Measurements from ENCODE around the gene RAB37. TPM values are rescaled to one million over a fixed set of nuclear protein-coding genes. Genes with fewer than 3 reads are reported as not detected.

Gene RAB37
- total and polyA plus RNA-seq, 2 of the 13 experiments (the other 11 are each of a cell fraction or from before 2014, with no cell fraction given), result 0.91 to 3.7 TPM

DNA sequence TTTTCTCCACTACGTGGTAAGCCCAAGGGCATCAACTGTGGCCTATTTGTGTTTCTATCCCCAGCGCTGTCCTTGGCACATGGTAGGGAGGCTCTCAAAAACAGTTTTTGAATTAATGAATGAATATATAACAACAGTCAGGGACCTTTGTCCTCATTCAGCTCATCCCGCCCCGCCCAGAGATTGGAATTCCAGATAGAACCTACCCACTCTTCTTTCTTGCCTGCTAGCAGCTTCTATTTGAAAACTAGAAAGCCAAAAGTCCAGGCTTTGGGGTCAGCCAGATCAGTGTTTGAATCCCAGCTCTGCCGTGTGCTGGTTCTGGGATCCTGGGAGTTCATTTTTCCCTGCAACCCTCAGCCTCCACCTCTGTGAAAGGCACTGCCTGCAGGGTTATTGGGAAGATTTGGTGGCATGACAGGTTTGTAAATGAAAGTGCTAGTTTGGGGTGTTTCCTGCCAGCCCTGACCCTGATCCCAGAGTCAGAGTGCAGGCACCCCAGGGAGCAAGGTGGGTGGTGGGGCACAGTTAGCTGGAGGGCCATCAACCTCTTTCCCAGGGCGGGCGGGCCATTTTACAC is 15.9 kb downstream of the RAB37 start (continued):
- TF ChIP-seq, protein P1, sequence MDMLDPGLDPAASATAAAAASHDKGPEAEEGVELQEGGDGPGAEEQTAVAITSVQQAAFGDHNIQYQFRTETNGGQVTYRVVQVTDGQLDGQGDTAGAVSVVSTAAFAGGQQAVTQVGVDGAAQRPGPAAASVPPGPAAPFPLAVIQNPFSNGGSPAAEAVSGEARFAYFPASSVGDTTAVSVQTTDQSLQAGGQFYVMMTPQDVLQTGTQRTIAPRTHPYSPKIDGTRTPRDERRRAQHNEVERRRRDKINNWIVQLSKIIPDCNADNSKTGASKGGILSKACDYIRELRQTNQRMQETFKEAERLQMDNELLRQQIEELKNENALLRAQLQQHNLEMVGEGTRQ (IDR thresholded peaks at IDR 0.05; ENCODE audit: low read depth, low read length), result no peak
- TF ChIP-seq, protein P1 (CRISPR knock-in tag; IDR thresholded peaks at IDR 0.05; ENCODE audit: borderline replicate concordance), result no peak
- TF ChIP-seq ZSCAN25 (CRISPR knock-in tag; IDR thresholded peaks at IDR 0.05), result 0 out of 2 replicates have a peak, but pooled peaks have one; percentile 40
- TF ChIP-seq ZNF644 (CRISPR knock-in tag; IDR thresholded peaks at IDR 0.05; ENCODE audit: low read depth), result 0 out of 2 replicates have a peak, but pooled peaks have one; percentile 25
- TF ChIP-seq SP5 (CRISPR knock-in tag; IDR thresholded peaks at IDR 0.05; ENCODE audit: borderline replicate concordance, low read depth), result peak; percentile 84
- TF ChIP-seq HNF4A (CRISPR knock-in tag; IDR thresholded peaks at IDR 0.05), result peak; percentile 59
- TF ChIP-seq, protein P2, sequence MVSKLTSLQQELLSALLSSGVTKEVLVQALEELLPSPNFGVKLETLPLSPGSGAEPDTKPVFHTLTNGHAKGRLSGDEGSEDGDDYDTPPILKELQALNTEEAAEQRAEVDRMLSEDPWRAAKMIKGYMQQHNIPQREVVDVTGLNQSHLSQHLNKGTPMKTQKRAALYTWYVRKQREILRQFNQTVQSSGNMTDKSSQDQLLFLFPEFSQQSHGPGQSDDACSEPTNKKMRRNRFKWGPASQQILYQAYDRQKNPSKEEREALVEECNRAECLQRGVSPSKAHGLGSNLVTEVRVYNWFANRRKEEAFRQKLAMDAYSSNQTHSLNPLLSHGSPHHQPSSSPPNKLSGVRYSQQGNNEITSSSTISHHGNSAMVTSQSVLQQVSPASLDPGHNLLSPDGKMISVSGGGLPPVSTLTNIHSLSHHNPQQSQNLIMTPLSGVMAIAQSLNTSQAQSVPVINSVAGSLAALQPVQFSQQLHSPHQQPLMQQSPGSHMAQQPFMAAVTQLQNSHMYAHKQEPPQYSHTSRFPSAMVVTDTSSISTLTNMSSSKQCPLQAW (CRISPR knock-in tag; IDR thresholded peaks at IDR 0.05), result peak; percentile 19; the same call in 1 of the 2 replicates
- TF ChIP-seq, protein P3, sequence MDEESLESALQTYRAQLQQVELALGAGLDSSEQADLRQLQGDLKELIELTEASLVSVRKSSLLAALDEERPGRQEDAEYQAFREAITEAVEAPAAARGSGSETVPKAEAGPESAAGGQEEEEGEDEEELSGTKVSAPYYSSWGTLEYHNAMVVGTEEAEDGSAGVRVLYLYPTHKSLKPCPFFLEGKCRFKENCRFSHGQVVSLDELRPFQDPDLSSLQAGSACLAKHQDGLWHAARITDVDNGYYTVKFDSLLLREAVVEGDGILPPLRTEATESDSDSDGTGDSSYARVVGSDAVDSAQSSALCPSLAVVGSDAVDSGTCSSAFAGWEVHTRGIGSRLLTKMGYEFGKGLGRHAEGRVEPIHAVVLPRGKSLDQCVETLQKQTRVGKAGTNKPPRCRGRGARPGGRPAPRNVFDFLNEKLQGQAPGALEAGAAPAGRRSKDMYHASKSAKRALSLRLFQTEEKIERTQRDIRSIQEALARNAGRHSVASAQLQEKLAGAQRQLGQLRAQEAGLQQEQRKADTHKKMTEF (CRISPR knock-in tag; IDR thresholded peaks at IDR 0.05), result no peak
- TF ChIP-seq, protein P4, sequence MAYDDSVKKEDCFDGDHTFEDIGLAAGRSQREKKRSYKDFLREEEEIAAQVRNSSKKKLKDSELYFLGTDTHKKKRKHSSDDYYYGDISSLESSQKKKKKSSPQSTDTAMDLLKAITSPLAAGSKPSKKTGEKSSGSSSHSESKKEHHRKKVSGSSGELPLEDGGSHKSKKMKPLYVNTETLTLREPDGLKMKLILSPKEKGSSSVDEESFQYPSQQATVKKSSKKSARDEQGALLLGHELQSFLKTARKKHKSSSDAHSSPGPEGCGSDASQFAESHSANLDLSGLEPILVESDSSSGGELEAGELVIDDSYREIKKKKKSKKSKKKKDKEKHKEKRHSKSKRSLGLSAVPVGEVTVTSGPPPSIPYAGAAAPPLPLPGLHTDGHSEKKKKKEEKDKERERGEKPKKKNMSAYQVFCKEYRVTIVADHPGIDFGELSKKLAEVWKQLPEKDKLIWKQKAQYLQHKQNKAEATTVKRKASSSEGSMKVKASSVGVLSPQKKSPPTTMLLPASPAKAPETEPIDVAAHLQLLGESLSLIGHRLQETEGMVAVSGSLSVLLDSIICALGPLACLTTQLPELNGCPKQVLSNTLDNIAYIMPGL (CRISPR knock-in tag; IDR thresholded peaks at IDR 0.05; ENCODE audit: borderline replicate concordance in 1 of 2, low read depth in 1 of 2), result 0 out of 4 replicates have a peak, but pooled peaks of 1 of the 2 experiments have one; percentile 21

Measured in HepG2 (cell line).